Activated gamma-delta T cell treated with Interleukin-2 at 50 U/mL for 16 hours (primary cell): ENCODE data around the gene ATP6V0A1.
"Not testable (repeated sequence)": the region's sequence is repeated elsewhere in the genome, so short reads cannot be mapped to it uniquely, and the experiment has no call there.

Experiments used
- DNase-seq: peaks from one replicate; pipeline ENCODE4 v3.0.0-alpha.2; 2020

ATP6V0A1 gene

GRCh38 chr17:42543190-42544079 lies 84.8 kb downstream of the ATP6V0A1 start:
- no peak for DNase-seq

- DNase-seq = no peak
Measured at GRCh38 chr17:42544874-42545283, 86.2 kb downstream of the ATP6V0A1 start.

- not testable (repeated sequence) for DNase-seq
Measured at GRCh38 chr17:42545755-42546505, 87.3 kb downstream of the ATP6V0A1 start.

GRCh38 chr17:42547001-42547461 lies 88.4 kb downstream of the ATP6V0A1 start:
- DNase-seq = no peak

GRCh38 chr17:42547698-42548069 lies 89.0 kb downstream of the ATP6V0A1 start:
- DNase-seq = no peak

- peak; percentile 81 for DNase-seq
Measured at GRCh38 chr17:42548070-42548837, 89.6 kb downstream of the ATP6V0A1 start.

GRCh38 chr17:42548993-42549755 lies 90.5 kb downstream of the ATP6V0A1 start:
- DNase-seq = no peak

GRCh38 chr17:42552736-42553135 lies 94.1 kb downstream of the ATP6V0A1 start, which contains the start of gene HSD17B1:
TSS of gene HSD17B1 (plus strand) at chr17:42552923. CDS start at chr17:42552934, 11 bp downstream.
- DNase-seq = not testable (repeated sequence)

- no peak for DNase-seq
Measured at GRCh38 chr17:42553161-42553818, 94.6 kb downstream of the ATP6V0A1 start.

GRCh38 chr17:42553866-42554249 lies 95.2 kb downstream of the ATP6V0A1 start:
- DNase-seq = no peak

GRCh38 chr17:42554250-42555121 lies 95.8 kb downstream of the ATP6V0A1 start:
- DNase-seq = peak; percentile 72

- no peak for DNase-seq
Measured at GRCh38 chr17:42555122-42555622, 96.5 kb downstream of the ATP6V0A1 start.

GRCh38 chr17:42555961-42556617 lies 97.4 kb downstream of the ATP6V0A1 start:
- DNase-seq = not testable (repeated sequence)

- no peak for DNase-seq
Measured at GRCh38 chr17:42559075-42559474, 100.4 kb downstream of the ATP6V0A1 start.

- no peak for DNase-seq
Measured at GRCh38 chr17:42560246-42560645, 101.6 kb downstream of the ATP6V0A1 start.

- DNase-seq = peak; percentile 90
Measured at GRCh38 chr17:42561897-42562387, 103.3 kb downstream of the ATP6V0A1 start, which contains the start of gene COASY. TSS of gene COASY (plus strand) at chr17:42562148. CDS start at chr17:42562623, 475 bp downstream.

GRCh38 chr17:42562388-42563142 lies 103.9 kb downstream of the ATP6V0A1 start:
- no peak for DNase-seq

GRCh38 chr17:42563143-42563509 lies 104.4 kb downstream of the ATP6V0A1 start:
- no peak for DNase-seq

- no peak for DNase-seq
Measured at GRCh38 chr17:42563543-42563942, 104.9 kb downstream of the ATP6V0A1 start.
